Measurements from ENCODE around the gene WDFY2.

DNA sequence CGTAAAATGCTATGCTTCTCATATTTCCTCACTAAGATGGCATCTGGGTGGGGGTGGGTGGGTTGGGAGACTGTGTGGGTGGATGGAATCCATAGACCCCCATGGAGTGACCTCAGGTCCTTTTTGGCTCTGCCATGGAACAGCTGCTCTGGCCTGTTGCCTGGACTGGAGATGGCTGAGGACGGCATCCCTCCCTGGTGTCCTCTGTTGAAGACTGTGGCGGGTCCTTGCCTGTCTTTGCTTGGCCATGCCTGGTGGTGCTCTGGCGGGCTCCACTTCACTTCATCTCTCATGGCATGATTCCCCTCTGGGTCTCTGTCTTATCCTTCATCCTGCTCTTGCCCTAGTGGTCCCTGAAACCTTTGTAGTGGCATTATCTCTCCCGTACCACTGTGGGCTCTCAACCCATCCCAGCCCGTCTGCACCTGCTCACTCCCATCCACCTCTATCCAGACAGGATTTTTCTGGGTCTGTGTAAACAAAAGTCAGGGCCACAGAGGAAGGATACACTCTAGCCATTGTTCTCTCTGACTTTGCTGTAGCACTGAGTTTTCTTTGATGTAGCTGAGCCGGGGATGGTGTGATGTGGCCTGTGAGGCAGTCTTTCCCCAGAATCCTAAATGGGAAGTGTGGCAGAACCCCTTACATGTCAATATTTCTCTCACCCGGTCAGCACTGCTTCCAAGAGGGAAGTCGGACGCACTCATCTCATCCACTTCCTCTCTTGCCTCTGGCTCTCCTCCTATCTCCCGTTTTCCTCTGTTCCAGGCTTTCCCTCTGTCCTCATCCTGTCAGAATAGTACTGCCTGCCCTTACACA is 36.1 kb downstream of the WDFY2 start:
- TF ChIP-seq EZH2 (IDR thresholded peaks at IDR 0.05; ENCODE audit: insufficient read depth, poor library complexity, severe bottlenecking) (no peak), EZH2phosphoT487 (IDR thresholded peaks at IDR 0.05; ENCODE audit: insufficient read depth, low read depth) (no peak)

All from GM23248 (cell line).